Skeletal muscle satellite cell (primary cell): ENCODE data around the gene CMPK2. TPM values are rescaled to one million over a fixed set of nuclear protein-coding genes. Genes with fewer than 3 reads are reported as not detected.
"Not testable (repeated sequence)": the region's sequence is repeated elsewhere in the genome, so short reads cannot be mapped to it uniquely, and the experiment has no call there.

Experiments used
- H3K27me3 ChIP-seq: 2 replicates; pipeline ENCODE4 v1.7.0; 2013; ENCODE audit warnings: low read length; ENCODE audit not compliant: control insufficient read depth, insufficient read depth
- H3K36me3 ChIP-seq: 2 replicates; pipeline ENCODE4 v1.7.0; 2013; ENCODE audit warnings: mild to moderate bottlenecking, control low read depth, low read length; ENCODE audit not compliant: insufficient read depth
- H3K4me1 ChIP-seq: 2 replicates; pipeline ENCODE4 v1.7.0; 2013; ENCODE audit warnings: low read length; ENCODE audit not compliant: control insufficient read depth, insufficient read depth
- H3K4me2 ChIP-seq: 2 replicates; pipeline ENCODE4 v1.7.0; 2013; ENCODE audit warnings: mild to moderate bottlenecking, low read length
- H3K4me3 ChIP-seq: 2 replicates; pipeline ENCODE4 v1.7.0; 2013; ENCODE audit warnings: low read length
- H3K9ac ChIP-seq: 2 replicates; pipeline ENCODE4 v1.7.0; 2013; ENCODE audit warnings: mild to moderate bottlenecking, low read depth, low read length, moderate library complexity
- H3K9me3 ChIP-seq: replicated peaks from 2 replicates; pipeline ENCODE4 v1.7.0; 2013; ENCODE audit warnings: mild to moderate bottlenecking, control low read depth, low read length
- total RNA-seq: library from RNA; depleted of rRNA; stranded (reverse); fragments of >200 nt; gene quantifications from 2 replicates; pipeline ENCODE4 v1.2.3, GENCODE V29; 2012; rRNA removed

CMPK2 gene, protein sequence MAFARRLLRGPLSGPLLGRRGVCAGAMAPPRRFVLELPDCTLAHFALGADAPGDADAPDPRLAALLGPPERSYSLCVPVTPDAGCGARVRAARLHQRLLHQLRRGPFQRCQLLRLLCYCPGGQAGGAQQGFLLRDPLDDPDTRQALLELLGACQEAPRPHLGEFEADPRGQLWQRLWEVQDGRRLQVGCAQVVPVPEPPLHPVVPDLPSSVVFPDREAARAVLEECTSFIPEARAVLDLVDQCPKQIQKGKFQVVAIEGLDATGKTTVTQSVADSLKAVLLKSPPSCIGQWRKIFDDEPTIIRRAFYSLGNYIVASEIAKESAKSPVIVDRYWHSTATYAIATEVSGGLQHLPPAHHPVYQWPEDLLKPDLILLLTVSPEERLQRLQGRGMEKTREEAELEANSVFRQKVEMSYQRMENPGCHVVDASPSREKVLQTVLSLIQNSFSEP
- 0.44 and 1.0 TPM in 2 replicates for total RNA-seq

DNA sequence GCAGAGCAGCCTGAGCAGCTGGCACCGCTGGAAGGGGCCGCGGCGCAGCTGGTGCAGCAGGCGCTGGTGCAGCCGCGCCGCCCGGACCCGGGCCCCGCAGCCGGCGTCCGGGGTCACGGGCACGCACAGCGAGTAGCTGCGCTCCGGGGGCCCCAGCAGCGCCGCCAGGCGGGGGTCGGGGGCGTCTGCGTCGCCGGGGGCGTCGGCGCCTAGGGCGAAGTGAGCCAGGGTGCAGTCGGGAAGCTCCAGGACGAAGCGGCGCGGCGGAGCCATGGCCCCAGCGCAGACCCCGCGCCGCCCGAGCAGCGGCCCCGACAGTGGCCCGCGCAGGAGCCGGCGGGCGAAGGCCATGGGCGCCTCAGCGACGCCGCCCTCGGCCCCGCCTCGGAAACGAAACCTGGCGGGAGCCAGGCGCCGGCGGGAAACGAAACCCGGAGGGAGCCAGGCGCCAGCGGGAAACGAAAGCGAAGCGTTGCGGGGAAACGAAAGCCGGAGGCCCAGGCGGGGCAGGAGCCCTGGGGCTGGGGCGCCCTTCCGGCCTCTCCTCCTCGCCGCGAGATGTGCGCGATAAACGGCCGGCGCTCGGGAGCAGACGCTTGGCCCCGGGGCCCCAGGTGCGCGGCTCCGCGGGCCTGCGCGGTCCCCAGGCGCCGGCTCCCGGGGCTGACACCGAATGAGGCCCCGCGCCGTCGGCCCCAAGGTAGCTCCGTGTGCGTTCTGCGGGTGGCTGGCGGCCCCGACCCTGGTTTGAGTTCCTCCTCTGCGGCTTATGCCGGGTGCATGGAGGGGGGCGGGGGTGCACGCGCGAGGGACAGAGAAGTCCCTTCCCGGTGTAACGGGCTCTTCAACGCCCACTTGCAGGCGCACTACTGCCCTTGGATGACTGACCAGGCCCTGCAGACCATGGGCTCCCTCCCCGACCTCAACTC is at the start of gene CMPK2:
TSS of gene CMPK2 (minus strand) at position 562 of the 929 bp plus-strand sequence. CDS start at position 351, 211 bp downstream.
- no peaks in the 10 kb centered on the region for H3K9me3 ChIP-seq
- no peaks in the 10 kb centered on the region for H3K36me3 ChIP-seq
- H3K4me3 ChIP-seq = peak within 1 kb of the TSS; percentile 75
- peak within 1 kb of the TSS; percentile 84 for H3K4me2 ChIP-seq
- no peak within 1 kb of the TSS for H3K9ac ChIP-seq
- H3K27me3 ChIP-seq = peaks cover 36% of the 10 kb centered on the region
- peaks cover 8% of the 10 kb centered on the region for H3K4me1 ChIP-seq

GRCh38 chr2:6915399-6915798 is 49.7 kb upstream of the CMPK2 start:
- Histone ChIP-seq H3K9me3 (no peaks in the 10 kb centered on the region), H3K36me3 (no peaks in the 10 kb centered on the region), H3K9ac (no peak overlapping the region), H3K27me3 (peaks cover 60% of the 10 kb centered on the region), H3K4me3 (no peak overlapping the region), H3K4me1 (peaks cover 3% of the 10 kb centered on the region), H3K4me2 (no peak overlapping the region)

GRCh38 chr2:6914828-6915227 is 49.1 kb upstream of the CMPK2 start:
- no peak overlapping the region for H3K4me3 ChIP-seq
- H3K4me1 ChIP-seq = peaks cover 3% of the 10 kb centered on the region
- H3K27me3 ChIP-seq = peaks cover 54% of the 10 kb centered on the region
- H3K4me2 ChIP-seq = no peak overlapping the region
- H3K36me3 ChIP-seq = no peaks in the 10 kb centered on the region
- no peaks in the 10 kb centered on the region for H3K9me3 ChIP-seq
- no peak overlapping the region for H3K9ac ChIP-seq

DNA sequence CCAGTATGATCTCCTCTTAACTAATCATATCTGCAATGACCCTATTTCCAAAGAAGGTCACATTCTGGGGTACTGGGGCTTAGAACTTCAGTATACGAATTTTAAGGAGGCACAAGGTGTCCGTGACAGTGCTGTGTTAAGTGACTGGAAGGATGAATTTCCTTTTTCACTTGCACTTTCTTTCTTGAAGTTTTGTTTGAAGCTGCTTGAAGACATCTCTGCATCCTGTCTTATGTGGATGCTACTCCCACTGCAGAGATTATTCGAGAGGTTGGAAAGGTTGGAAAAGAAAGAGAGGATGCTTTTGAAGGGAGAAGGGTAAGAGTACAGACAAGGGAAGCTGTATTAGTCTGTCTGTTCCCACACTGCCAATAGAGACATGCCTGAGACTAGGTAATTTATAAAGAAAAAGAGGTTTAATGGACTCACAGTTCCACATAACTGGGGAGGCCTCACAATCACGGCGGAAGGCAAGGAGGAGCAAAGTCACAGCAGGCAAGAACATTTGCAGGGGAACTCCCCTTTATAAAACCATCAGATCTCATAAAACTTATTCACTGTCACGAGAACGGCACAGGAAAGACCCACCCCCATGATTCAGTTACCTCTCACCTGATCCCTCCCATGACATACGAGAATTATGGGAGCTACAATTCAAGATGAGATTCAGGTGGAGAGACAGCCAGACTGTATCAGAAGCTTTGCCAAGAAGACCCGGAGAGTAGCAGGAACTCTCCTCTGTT is 47.9 kb upstream of the CMPK2 start:
- peaks cover 3% of the 10 kb centered on the region for H3K4me1 ChIP-seq
- no peaks in the 10 kb centered on the region for H3K9me3 ChIP-seq
- H3K4me3 ChIP-seq = no peak overlapping the region
- H3K36me3 ChIP-seq = no peaks in the 10 kb centered on the region
- no peak overlapping the region for H3K9ac ChIP-seq
- peaks cover 55% of the 10 kb centered on the region for H3K27me3 ChIP-seq
- H3K4me2 ChIP-seq = no peak overlapping the region

DNA sequence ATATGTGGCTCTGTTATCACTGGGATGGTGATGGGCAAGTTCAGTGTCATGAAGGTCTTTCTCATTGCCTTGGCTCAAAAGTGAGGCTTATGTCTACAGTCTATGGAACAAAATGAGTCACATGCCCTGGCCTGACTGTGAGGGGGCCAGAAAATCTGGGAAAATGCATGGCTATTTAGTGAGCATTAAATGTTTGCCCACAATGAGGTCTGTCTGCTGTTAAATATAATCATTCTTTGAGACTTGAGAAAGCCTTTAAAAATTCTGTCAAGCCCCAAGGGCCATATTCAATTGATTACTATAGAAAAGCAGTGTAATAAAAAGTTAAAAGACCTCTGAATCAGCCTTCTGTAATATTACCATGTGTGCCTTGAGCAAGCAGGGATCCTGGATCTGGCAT is 46.0 kb upstream of the CMPK2 start:
- Histone ChIP-seq H3K9ac (no peak overlapping the region), H3K9me3 (no peaks in the 10 kb centered on the region), H3K36me3 (no peaks in the 10 kb centered on the region), H3K4me1 (no peaks in the 10 kb centered on the region), H3K4me3 (no peak overlapping the region), H3K4me2 (no peak overlapping the region), H3K27me3 (peaks cover 56% of the 10 kb centered on the region)

DNA sequence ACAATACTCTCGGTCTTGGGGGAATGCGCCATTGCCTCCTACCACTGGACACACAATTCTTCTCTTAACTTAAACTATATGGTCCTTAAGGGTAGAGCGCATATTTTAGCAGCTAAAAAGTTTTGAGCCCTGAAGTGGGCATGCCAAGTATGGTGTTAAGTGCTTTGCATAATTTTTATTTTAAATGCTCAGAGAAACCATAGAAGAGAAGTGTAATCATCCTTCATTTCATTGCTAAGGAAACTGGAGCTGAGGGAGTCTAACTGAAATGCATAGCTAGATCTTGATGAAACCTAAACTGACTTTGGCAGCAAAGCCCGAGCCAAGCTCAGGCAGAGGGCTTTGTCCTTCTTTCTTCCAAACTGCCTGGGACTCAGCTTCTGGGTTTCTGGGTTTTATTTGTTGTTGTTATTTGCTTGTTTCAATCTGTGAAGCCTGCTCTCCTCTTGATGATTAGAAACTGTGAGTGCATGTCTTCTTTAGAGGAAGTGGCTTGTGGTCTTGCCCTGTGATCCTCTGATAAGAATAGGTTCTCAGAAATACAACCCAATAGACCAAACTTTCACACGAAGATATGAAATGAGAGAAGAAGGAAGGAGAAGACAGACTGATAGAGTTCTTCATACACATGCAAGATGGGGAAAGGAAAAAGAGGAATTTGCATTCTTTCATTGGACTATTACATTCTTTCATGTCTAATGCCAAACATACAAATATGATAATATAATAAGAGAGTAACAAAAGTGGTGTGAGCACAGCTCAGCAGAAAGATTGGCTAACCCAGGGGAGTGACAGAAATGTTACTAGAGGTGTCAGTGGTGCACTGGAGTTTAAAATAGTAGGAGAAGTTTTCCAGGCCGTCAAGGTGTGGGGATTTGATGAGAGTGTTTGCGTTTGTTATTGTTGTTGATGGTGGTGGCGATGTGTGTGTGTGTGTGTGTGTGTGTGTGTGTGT is 44.0 kb upstream of the CMPK2 start:
- Histone ChIP-seq H3K4me1 (no peaks in the 10 kb centered on the region), H3K4me3 (no peak overlapping the region), H3K36me3 (no peaks in the 10 kb centered on the region)

DNA sequence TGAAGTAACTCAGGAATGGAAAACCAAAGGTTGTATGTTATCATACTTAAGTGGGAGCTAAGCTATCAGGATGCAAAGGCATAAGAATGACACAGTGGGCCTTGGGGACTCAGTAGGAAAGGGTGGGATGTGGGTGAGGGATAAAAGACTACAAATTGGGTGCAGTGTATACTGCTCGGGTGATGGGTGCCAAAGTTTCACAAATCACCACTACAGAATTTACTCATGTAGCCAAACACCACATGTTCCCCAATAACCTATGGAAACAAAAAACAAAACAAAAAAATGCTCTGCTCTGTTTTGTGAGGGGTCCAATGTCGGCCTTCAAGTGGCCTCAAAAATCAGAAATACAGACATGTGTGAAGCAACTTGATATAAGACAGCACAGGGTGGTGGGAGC is 42.6 kb upstream of the CMPK2 start:
- H3K9me3 ChIP-seq = no peaks in the 10 kb centered on the region
- no peak overlapping the region for H3K4me2 ChIP-seq
- H3K27me3 ChIP-seq = peaks cover 45% of the 10 kb centered on the region
- H3K9ac ChIP-seq = no peak overlapping the region
- H3K4me1 ChIP-seq = no peaks in the 10 kb centered on the region
- H3K36me3 ChIP-seq = no peaks in the 10 kb centered on the region
- H3K4me3 ChIP-seq = no peak overlapping the region

More for the DNA sequence above, 44.0 kb upstream of the CMPK2 start:
- no peaks in the 10 kb centered on the region for H3K9me3 ChIP-seq
- H3K9ac ChIP-seq = no peak overlapping the region
- no peak overlapping the region for H3K4me2 ChIP-seq
- peaks cover 48% of the 10 kb centered on the region for H3K27me3 ChIP-seq

DNA sequence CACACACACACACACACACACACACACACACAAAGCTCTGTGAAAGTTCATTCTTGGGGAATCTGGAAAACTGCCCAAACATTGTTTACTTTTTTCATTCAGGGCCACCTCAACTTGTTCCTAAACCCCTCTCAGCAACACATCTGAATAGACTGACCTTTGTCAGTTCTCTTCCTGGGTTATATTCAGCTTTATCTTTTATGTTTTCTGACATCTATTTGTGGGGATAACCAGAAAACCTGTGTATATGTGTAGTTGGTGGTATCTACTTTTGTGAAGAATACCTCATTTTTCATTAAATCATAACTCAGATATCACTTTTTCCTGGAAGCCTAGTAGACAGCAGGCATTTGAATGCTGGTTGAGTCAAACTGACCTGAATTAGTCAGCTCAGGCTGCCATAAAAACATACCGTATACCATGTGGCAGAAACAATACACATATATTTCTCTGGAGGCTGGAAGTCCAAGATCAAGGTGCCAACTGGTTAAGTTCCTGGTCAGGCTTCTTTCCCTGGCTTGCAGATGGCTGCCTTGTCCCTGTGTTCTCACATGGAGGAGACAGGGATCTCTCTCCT is 40.5 kb upstream of the CMPK2 start:
- H3K4me1 ChIP-seq = no peaks in the 10 kb centered on the region
- no peak overlapping the region for H3K4me3 ChIP-seq
- no peaks in the 10 kb centered on the region for H3K9me3 ChIP-seq

DNA sequence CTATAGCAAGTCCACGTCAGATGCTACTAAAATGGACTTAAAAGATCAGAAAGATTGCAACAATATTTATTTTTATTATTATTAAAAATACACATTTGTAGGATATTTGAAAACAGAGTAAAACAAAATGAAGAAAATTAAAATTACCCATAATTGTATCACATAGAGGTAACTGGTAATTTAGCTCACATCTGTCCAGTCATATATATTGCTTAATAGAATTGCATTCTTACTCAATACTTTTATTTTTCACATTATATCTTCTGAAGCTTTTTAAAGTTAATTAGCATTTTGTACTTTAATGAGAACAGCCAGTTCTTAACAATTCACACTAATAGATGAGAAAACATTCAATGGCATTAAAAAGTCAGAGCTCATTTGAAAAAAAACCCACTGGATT is 40.0 kb upstream of the CMPK2 start:
- Histone ChIP-seq H3K9ac (no peak overlapping the region), H3K9me3 (no peaks in the 10 kb centered on the region), H3K4me2 (no peak overlapping the region), H3K4me3 (no peak overlapping the region), H3K27me3 (peaks cover 22% of the 10 kb centered on the region), H3K4me1 (no peaks in the 10 kb centered on the region), H3K36me3 (no peaks in the 10 kb centered on the region)

More for the DNA sequence above, 40.5 kb upstream of the CMPK2 start:
- Histone ChIP-seq H3K4me2 (no peak overlapping the region), H3K27me3 (peaks cover 28% of the 10 kb centered on the region), H3K36me3 (no peaks in the 10 kb centered on the region), H3K9ac (no peak overlapping the region)

- H3K36me3 ChIP-seq, H3K27me3 ChIP-seq, H3K9me3 ChIP-seq, H3K4me2 ChIP-seq, H3K4me1 ChIP-seq, H3K9ac ChIP-seq, H3K4me3 ChIP-seq: not testable (repeated sequence)
These were observed 36.9 kb upstream of the CMPK2 start for GRCh38 chr2:6902581-6902980.
